Right hindlimb (tissue), 1 donor: Measurements from ENCODE around the gene PSMD8.
A peak's percentile ranks its signal among the peaks of the same experiment; 100 is the strongest.
"Not testable (repeated sequence)": the region's sequence is repeated elsewhere in the genome, so short reads cannot be mapped to it uniquely, and the experiment has no call there.

Experiments
- DNase-seq: peaks from one replicate; pipeline ENCODE4 v3.0.0-alpha.2; 2018

Gene PSMD8

GRCh38 chr19:38388349-38389100, 14.2 kb downstream of the PSMD8 start, which contains the start of gene SPRED3:
Gene SPRED3, plus strand, starts transcription at chr19:38388697. Its CDS starts 1,606 bp downstream, at chr19:38390303.
- DNase-seq = no peak

GRCh38 chr19:38389101-38389925, 14.9 kb downstream of the PSMD8 start:
- no peak for DNase-seq

GRCh38 chr19:38389957-38390924, 15.9 kb downstream of the PSMD8 start:
- DNase-seq = no peak

GRCh38 chr19:38391911-38392464, 17.6 kb downstream of the PSMD8 start:
- no peak for DNase-seq

- no peak for DNase-seq
Measured at GRCh38 chr19:38392707-38393308, 18.4 kb downstream of the PSMD8 start.

GRCh38 chr19:38394488-38394887, 20.1 kb downstream of the PSMD8 start:
- DNase-seq = peak; percentile 39

GRCh38 chr19:38395381-38396114, 21.2 kb downstream of the PSMD8 start:
- peak; percentile 13 for DNase-seq

- DNase-seq = no peak
Measured at GRCh38 chr19:38399081-38399480, 24.7 kb downstream of the PSMD8 start.

GRCh38 chr19:38399537-38399936, 25.2 kb downstream of the PSMD8 start:
- no peak for DNase-seq

GRCh38 chr19:38400361-38400760, 26.0 kb downstream of the PSMD8 start:
- DNase-seq = no peak

GRCh38 chr19:38401148-38401547, 26.8 kb downstream of the PSMD8 start:
- no peak for DNase-seq

- DNase-seq = no peak
Measured at GRCh38 chr19:38402623-38402966, 28.2 kb downstream of the PSMD8 start.

- peak; percentile 99 for DNase-seq
Measured at GRCh38 chr19:38402967-38403674, 28.8 kb downstream of the PSMD8 start, which contains the start of gene FAM98C. Gene FAM98C, plus strand, starts transcription at chr19:38403093. Its CDS starts 61 bp downstream, at chr19:38403154.

GRCh38 chr19:38404858-38405257, 30.5 kb downstream of the PSMD8 start:
- no peak for DNase-seq

GRCh38 chr19:38405276-38405675, 30.9 kb downstream of the PSMD8 start:
- no peak for DNase-seq

GRCh38 chr19:38409631-38410133, 35.3 kb downstream of the PSMD8 start:
- DNase-seq = peak; percentile 58

GRCh38 chr19:38410407-38410806, 36.0 kb downstream of the PSMD8 start:
- not testable (repeated sequence) for DNase-seq

GRCh38 chr19:38411041-38411712, 36.8 kb downstream of the PSMD8 start:
- DNase-seq = no peak

- DNase-seq = not testable (repeated sequence)
Measured at GRCh38 chr19:38411898-38412297, 37.5 kb downstream of the PSMD8 start.

GRCh38 chr19:38412491-38412890, 38.1 kb downstream of the PSMD8 start:
- DNase-seq = no peak
